ENCODE measurements around the gene POC1A. TPM values are rescaled to one million over a fixed set of nuclear protein-coding genes. Genes with fewer than 3 reads are reported as not detected.
A peak's percentile ranks its signal among the peaks of the same experiment; 100 is the strongest.

Gene POC1A
- total and polyA plus RNA-seq, 10 donors: 1.6 to 4.4 (median 2.9) TPM

GRCh38 chr3:52184690-52185089 lies 30.5 kb upstream of the POC1A start:
- Histone ChIP-seq H3K4me3 (no peak overlapping the region), H3K27ac (no peak overlapping the region), H3K4me1 (peaks cover 0 to 46% (median 7%) of the 10 kb centered on the region in 6 donors), H3K9me3 (no peaks in the 10 kb centered on the region), H3K36me3 (no peaks in the 10 kb centered on the region), H3K27me3 (replicated peaks in 1 of 7) (no peaks in the 10 kb centered on the region)
- intact Hi-C loops (cut with DNase I; ENCODE audit: low total_unique reads): no loop called here
- no peak for TF ChIP-seq POLR2A (IDR thresholded peaks at IDR 0.05)
- no peak for TF ChIP-seq CTCF (IDR thresholded peaks at IDR 0.05 in 8 of 11, conservative IDR thresholded peaks at IDR 0.05 in 3 of 11)
- TF ChIP-seq POLR2AphosphoS5 (IDR thresholded peaks at IDR 0.05): no peak
- peak; percentile 53 for DNase-seq
- WGBS, 5 donors: 85 to 96% (median 88%) methylated on average over 6 to 8 of the region's 8 CpGs

GRCh38 chr3:52183786-52184445 lies 29.7 kb upstream of the POC1A start:
- WGBS, 5 donors: 68 to 92% (median 80%) methylated on average over 7 of the region's 7 CpGs
- peaks cover 0 to 38% (median 3%) of the 10 kb centered on the region in 6 donors for H3K4me1 ChIP-seq
- H3K27ac ChIP-seq: no peak overlapping the region
- H3K36me3 ChIP-seq: no peaks in the 10 kb centered on the region
- H3K9me3 ChIP-seq: no peaks in the 10 kb centered on the region
- H3K4me3 ChIP-seq: no peak overlapping the region
- DNase-seq: peak; percentile 13
- TF ChIP-seq CTCF (IDR thresholded peaks at IDR 0.05 in 8 of 11, conservative IDR thresholded peaks at IDR 0.05 in 3 of 11): no peak
- intact Hi-C loops (cut with DNase I; ENCODE audit: low total_unique reads): no loop called here
- H3K27me3 ChIP-seq (replicated peaks in 1 of 7): no peaks in the 10 kb centered on the region

GRCh38 chr3:52182691-52183090 lies 28.5 kb upstream of the POC1A start:
- Histone ChIP-seq H3K36me3 (no peaks in the 10 kb centered on the region), H3K4me1 (peaks cover 0 to 37% (median 1%) of the 10 kb centered on the region in 6 donors), H3K4me3 (no peak overlapping the region), H3K27me3 (replicated peaks in 1 of 7) (no peaks in the 10 kb centered on the region), H3K9me3 (no peaks in the 10 kb centered on the region), H3K27ac (peak overlapping the region in 1 of 8 donors; percentile 21)
- WGBS, 5 donors: 78 to 95% (median 92%) methylated on average over 3 to 4 of the region's 4 CpGs
- TF ChIP-seq POLR2AphosphoS5 (IDR thresholded peaks at IDR 0.05) (no peak), POLR2A (IDR thresholded peaks at IDR 0.05) (no peak), CTCF (IDR thresholded peaks at IDR 0.05 in 8 of 11, conservative IDR thresholded peaks at IDR 0.05 in 3 of 11) (no peak)
- intact Hi-C loops (cut with DNase I; ENCODE audit: low total_unique reads): no loop called here
- DNase-seq: peak; percentile 29

- Histone ChIP-seq H3K27ac (peak overlapping the region in 2 of 8 donors; percentile 0 to 21), H3K4me1 (peaks cover 0 to 42% (median 5%) of the 10 kb centered on the region in 6 donors), H3K9me3 (no peaks in the 10 kb centered on the region), H3K27me3 (replicated peaks in 1 of 7) (no peaks in the 10 kb centered on the region), H3K4me3 (no peak overlapping the region), H3K36me3 (no peaks in the 10 kb centered on the region)
- intact Hi-C loops (cut with DNase I; ENCODE audit: low total_unique reads): no loop called here
- TF ChIP-seq POLR2AphosphoS5 (IDR thresholded peaks at IDR 0.05) (no peak), POLR2A (IDR thresholded peaks at IDR 0.05) (no peak), CTCF (IDR thresholded peaks at IDR 0.05 in 8 of 11, conservative IDR thresholded peaks at IDR 0.05 in 3 of 11) (no peak)
- DNase-seq: peak; percentile 52
- 63 to 78% (median 72%) methylated on average over 4 to 5 of the region's 5 CpGs for WGBS, 5 donors
Measured at GRCh38 chr3:52182196-52182595, 28.0 kb upstream of the POC1A start.
